DMS153 treated with DMSO at 0.1 percent for 48 hours (cell line): Measurements from ENCODE around the gene RAP1GAP2.
"Not testable (repeated sequence)": the region's sequence is repeated elsewhere in the genome, so short reads cannot be mapped to it uniquely, and the experiment has no call there.

Source experiments
- DNase-seq: peaks from one replicate; lab custom pipeline; 2025; ENCODE audit not compliant: unreplicated experiment; lab: John Stamatoyannopoulos, UW

Gene RAP1GAP2

DNA sequence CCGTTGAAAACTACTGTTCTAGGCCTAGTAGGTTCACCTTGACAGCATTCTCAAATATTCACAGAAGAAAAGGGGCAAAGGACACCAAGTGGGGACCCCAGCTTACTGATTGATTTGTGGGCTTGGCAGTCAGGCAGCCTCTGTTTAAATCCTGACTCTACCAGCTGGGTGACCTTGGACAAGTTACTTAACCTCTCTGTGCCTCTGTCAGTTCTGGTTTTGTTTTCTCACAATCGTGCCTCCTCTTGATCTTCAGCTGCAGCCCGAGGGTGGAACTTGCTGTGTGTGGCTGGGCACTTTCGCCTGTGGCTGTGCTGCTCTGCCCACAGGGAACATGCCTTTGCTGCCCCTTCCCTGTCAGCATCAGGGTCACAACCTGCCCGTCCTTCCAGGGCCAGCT, 17.8 kb downstream of the RAP1GAP2 start:
- DNase-seq, result no peak

DNA sequence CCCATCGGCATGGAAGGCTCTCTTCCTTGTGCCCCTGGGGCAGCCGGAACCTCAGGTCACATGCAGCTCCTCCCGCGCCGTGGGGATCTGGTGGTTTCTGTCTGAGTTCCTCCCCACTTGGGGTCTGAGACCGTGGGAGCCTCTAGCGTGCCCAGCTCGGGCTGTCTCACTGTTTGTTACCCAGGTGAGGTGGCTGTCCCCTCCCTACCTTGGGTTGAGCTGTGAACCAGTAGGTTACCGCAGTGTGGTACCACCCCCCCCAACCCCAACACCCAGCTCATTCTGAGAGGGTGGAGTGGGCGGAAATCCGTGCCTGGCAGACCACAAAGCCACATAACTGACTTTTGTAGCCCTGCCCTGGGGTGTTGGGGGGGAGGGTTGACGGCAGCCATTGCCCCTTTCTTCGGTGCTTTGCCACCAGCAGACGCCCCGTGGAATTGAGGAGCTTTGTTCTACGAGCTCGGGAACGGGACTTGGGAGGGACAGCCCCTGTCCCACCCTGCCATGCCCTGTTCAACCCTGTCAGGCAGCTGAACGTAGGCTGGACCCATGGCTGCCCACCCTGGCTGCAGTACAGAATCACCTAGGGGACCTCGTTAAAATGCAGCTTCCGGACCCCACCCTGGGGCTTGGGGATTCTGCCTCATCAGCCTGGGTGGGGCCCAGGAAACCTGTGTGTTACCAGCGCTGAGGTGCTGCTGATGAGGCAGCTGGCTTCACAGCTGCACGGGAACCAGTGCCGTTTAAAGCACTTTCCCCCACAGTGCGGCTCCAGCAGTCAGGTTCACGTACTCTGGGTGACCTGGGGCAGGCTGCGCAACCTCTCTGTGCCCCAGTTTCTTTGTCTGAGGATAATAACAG, 18.5 kb downstream of the RAP1GAP2 start:
- no peak for DNase-seq

DNA sequence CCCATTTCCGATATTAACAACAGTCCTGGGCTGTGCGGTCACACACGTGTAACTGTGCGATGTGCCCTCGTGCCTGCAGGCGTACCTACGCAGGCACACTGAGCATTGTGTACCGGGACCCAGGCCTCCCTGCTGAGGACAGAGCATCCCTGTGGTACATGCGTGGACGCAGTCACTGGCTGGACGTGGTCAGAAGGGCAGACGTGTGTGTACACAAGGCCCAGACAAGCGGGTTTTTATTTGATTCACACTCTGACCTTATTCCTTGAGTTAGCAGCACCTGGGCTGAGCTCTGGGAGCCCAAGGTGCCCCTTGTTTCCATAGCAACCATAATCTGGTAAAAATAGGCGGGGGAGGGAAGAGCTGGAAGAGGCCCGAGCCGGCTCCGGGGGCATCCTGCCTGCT, 19.5 kb downstream of the RAP1GAP2 start:
- no peak for DNase-seq

DNA sequence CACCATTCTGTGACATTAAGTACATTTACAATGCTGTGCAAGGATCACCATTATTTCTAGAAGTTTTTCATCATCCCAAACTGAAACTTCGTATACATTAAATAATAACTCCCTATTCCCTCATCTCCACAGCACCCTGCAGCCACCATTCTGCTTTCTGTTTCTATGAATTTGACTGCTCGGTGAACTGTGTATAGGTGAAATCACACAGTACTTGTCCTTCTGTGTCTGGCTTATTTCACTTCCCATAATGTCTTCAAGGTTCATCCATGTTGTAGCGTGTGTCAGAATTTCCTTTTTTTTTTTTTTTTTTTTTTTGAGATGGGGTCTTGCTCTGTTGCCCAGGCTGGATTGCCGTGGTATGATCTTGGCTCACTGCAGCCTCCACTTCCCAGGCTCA, 20.4 kb downstream of the RAP1GAP2 start:
- no peak for DNase-seq

DNA sequence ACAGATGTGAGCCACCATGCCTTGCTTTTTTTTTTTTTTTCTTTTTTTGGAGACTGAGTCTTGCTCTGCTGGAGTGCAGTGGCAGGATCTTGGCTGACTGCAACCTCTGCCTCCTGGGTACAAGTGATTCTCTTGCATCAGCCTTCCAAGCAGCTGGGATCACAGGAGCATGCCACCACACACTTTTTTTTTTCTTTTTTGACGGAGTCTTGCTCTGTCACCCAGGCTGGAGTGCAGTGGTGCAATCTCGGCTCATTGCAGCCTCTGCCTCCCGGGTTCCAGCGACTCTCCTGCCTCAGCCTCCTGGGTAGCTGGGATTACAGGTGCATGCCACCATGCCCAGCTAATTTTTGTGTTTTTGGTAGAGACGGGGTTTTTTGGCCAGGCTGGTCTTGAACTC, 23.1 kb downstream of the RAP1GAP2 start:
- DNase-seq, result not testable (repeated sequence)

DNA sequence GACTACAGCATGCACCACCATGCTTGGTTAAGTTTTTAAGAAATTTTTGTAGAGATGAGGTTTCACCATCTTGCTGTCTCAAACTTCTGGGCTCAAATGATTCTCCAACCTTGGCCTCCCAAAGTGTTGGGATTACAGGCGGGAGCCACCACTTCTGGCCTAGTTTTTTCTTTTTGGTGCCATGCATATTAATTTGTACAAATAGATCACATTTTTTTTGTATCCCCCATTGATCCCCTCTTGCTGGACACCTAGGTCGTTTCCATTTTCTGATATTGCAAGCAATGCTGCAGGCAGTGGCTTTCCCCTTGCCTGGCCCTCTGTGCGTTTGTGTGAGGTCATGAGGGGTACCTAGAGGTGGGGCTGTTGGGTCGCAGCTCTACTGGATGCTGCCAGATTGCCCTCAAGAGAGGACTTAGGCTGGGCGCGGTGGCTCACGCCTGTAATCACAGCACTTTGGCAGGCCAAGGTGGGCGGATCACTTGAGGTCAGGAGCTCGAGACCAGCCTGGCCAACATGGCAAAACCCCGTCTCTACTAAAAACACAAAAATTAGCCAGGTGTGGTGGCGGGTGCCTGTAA, 23.8 kb downstream of the RAP1GAP2 start:
- DNase-seq, result no peak

DNA sequence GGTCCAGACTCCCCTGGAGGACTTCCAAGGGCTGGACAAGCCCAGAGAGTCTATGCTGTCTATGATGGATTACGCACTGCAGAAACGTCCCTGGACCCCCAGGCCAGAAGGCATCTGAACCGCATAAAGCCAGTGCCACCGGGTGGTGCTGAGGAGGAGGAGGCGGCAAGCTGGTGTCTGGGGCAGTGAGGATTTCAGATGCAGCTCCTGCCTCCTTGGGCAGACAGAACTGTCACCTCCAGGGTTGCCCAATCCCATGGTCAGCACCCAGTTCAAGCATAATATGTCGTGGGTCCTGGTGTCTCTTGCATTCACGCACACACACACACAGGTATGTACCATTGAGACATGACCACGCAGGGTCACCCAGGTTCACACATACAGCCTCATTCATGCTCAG, 25.6 kb downstream of the RAP1GAP2 start:
- DNase-seq, result no peak

DNA sequence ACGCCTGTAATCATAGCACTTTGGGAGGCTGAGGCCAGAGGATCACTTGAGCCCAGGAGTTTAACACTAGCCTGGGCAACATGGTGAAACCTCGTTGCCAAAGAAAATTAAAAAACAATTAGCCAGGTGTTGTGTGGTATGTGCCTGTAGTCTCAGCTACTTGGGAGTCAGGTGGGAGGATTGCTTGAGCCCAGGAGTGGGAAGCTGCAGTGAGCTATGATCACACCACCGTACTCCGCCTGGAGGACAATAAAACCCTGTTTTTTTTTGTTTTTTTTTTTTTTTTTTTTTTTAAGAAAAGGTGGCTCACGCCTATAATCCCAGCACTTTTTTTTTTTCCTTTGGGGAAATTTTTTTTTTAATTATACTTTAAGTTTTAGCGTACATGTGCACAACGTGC, 26.1 kb downstream of the RAP1GAP2 start:
- no peak for DNase-seq

DNA sequence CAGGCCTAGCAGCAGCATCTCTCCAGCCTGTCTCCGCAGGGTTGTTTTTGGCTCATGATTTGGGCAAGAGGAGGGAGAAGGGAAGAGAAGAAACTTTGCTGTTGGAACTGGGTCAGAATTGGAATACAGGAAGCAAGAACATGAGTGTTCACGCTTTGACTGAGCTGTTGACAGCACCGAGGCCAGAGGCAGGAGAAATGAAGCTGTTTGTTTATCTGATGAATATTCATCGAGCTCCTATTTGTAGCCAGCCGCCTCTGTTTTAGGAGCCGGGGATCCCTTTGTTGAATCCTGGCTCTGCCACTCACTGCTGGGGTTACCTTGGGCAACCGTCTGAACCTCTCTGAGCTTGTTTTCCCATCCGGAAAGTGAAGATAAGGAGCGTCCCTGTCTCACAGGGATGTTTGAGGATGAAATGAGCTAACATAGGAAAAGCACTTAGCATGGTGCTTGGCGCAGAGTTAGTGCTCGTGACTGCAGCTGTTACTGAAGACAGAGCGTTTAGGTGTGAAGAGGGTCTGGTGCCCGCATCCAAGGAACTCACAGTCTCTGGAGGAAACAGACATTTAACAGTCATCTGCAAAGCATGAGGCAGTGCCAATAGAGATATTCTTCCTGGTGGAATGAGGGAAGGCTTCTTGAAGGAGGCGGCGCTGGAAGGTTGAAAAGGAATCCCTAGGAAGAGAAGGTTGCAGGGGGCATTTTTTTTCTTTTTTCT, 29.2 kb downstream of the RAP1GAP2 start:
- DNase-seq, result no peak

DNA sequence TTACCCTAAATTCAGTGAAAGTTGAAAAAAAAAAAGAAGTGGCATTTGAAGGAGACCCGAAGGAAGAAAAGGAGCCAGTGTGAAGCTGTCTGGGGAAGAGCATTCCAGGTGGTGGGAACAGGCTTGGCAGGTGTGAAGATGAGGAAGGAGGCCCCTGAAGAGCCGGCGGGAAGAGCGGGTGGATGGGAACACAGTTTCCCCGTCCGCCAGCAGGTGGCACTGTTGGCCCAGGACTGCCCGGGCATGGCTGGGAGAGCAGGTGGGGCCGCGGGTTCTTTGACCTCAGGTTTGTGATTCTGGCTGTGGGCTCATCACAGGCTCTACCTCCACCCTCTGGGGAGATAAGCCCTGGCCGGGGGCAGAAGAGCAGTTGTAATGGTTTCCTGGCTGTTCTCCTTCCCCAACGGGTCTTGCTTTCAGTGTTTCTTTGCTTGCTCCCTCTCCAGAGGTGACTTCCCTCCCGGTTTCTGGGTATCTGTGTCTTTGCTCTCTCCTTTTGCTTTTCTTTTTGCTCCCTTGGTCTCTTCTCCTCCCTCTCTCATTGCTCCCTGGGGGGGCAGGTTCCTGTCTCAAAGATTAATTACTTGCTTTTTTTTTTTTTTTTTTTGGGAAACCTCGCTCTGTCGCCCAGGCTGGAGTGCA, 32.3 kb downstream of the RAP1GAP2 start:
- peak; percentile 31 for DNase-seq

DNA sequence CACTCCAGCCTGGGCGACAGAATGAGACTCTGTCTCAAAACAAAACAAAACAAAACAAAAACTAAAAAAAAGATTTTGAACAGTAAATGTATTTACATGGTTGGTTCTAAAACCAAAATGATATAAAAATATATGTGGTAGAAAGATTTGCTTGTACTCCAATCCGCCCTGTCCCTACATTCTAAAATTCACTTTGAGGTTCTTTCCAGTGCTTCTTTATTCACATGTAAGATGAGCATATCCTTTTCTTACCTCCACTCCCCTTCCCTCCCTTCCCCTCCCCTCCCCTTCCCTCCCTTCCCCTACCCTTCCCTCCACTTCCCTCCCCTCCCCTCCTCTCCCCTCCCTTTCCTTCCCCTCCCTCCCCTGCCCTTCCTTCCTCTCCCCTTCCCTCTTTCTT, 34.4 kb downstream of the RAP1GAP2 start:
- no peak for DNase-seq

DNA sequence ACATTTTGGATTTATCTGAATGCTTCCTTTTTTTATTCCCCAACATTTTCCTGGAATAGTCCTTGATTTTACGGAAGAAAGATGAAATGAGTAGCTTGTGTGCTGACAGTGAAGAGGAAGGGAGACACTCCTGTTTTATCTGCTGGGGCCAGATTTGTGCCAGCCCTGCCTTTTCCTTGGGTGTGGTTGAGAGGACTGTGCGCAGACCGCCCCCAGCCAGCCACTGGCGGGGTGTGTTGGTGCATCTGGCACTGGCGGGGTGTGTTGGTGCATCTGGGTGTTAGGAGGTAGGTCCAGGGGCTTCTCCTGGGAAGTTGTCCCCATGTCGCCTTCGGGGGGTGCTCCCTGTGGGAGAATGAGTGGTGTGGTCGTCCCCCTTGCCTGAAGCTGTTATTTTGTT, 39.5 kb downstream of the RAP1GAP2 start:
- no peak for DNase-seq

DNA sequence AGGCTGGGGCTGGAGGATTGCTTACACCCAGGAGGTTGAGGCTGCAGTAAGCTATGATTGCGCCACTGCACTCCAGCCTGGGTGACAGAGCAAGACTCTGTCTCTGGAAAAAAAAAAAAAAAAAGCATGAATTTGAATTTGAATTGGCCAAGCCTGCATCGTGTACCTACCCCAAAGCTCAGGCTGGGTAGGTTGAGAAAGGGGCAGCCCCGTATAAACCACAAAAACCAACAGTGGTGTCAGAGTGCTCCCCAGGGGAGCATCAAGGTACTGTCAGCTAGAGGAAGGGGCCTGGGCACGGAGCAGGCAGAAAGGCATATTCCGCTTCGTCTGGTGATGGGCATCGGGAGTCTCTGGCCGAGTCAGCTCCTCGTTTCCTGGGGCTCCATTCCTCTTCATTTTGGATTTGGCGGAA, 40.9 kb downstream of the RAP1GAP2 start:
- no peak for DNase-seq

DNA sequence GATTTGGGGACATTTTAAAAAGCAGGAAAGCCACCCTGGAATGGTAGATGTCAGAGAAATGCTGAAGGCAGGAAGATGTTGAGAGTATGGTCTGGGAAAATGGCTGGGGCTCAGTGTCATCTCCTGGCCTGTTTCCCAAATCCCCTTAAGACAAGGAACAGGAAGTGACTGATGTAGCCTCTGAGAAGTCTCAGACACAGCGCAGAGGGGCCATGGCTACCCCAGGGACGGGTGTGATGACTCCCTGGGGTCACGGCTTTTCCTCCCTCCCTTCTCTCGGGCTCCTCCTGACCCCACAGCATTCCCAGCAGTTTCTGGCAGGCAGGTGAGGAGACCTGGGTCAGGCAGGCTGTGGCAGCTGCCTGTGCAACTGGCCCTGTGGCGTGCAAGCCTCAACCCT, 45.4 kb downstream of the RAP1GAP2 start:
- DNase-seq, result no peak

DNA sequence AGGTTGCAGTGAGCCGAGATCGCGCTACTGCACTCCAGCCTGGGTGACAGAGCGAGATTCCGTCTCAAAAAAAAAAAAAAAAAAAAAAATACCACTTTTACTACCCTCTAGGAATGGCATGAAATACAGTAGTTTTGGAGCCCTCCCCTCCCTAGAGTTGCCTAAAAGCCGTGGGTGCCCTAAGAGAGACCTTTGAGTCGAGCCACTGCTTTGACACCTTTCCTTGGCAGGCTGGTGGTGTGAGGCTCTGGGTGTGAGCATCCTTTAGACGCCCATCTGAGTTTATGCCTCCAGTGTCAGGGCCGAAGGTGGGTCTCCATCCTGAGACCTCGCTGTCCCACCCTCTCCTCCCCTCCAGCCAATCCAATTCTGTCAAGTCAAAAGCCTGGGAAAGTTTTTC, 46.2 kb downstream of the RAP1GAP2 start:
- no peak for DNase-seq

DNA sequence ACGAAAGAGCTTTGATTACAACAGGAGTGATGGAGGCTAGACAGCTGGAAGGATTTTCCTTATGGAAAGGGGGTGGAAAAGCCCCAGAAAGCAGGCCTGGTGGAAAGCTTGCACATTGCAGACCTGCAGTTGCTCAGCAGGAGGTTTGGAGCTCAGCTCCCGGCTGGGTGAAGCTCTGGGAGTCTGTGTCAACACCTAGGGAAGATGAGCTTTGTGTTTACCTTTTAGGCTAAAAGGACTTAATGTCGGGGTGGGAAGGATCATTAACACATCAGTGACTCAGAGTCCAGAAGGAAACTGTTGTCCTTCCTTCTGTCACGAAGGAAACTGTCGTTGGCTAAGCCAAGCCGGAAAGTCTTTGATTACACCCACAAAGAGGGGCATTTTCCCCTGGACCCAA, 48.2 kb downstream of the RAP1GAP2 start:
- no peak for DNase-seq

DNA sequence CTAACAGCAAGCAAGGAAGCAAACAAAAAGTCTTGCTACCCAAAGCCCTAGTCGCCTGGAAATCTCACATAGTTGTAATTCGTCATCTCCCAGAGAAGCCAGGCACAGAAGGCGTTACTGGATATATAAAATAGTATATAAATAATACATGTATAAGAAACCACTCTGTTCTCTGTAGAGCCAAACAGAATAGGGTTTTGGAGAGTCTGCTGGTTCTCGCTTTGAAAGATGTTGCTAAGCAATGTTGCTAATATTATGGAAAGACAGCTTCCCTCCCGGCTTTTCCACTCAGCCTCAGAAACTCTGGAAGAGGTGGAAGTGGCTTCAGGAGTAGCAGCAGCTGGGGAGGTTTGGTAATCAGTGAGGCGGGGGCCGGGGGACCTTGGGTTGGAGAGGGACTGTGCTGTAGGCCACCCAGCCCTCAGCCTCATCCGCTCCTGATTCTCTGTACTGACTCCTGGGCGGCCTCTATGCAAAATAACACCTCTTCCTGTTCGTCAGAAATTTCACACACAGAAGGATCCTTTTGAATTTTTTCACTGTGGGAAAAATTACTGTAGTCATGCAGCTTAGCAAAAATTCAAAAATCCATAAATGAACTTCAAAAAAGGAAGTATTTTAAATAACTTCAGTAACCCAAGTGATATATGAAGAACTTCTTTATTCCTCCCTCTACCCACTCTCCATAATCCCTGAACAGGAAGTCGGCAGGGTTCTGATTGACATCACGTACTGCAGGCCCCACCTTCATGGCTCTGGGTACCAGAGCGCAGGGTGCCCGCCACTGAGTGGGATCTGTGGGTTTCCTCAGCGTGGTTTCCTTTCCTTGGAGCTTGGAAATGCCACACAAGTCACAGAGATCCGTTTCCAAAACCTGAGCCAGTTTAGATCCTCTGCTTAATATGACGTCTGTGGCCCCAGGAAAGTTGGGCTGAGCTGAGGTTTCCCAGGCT, 51.4 kb downstream of the RAP1GAP2 start:
- DNase-seq, result no peak

DNA sequence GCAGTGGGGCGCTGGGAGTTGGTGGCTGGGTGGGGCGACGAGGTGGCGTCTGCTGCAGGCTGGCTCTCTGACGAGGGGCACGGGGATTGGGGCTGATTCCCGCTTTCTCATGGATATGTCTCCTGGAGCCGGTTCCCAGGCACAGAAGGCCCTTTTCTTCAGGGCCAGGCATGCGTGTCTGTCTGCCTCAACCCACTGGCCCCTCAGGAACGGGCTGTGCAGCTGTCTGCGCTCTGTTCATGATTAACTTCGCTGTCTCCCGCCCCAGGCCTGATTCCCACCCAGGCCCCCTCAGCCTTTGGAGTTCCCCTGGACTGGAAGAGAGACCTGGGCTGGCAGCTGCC, 53.1 kb downstream of the RAP1GAP2 start:
- DNase-seq, result no peak

DNA sequence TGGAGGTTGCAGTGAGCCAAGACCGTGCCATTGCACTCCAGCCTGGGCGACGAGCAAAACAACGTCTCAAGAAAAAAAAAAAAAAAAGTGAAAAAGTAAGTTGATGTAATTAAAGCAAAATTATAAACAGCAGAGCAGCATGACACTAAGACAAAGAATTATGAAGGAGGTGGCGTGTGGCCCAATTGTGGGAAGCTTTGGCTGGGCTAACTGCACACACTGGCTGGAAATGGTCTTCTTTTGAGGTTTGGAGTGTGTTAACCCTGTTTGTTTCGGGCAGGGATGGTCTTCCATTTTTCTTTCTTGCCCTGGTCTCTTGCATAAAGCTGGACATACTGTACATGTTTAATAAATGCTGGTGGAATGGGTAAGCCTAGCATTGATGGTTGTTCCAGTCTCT, 54.8 kb downstream of the RAP1GAP2 start:
- DNase-seq, result no peak

DNA sequence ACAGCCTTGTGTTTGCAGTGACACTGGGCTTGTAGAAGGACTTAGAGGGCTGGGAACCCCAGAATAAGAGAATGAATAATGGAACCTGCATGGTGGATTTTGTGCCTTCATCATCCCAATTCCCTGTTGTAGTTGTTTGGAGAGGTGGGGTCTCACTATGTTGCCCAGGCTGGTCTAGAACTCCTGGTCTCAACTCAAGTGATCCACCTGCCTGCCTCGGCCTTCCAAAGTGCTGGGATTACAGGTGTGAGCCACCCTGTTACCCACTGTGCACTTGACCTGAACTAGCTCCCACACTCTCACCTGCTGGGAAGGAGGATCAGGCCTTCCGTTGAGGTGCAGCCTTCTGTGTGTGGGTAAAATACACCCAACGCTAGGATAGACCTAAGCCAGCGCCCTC, 55.4 kb downstream of the RAP1GAP2 start:
- no peak for DNase-seq

DNA sequence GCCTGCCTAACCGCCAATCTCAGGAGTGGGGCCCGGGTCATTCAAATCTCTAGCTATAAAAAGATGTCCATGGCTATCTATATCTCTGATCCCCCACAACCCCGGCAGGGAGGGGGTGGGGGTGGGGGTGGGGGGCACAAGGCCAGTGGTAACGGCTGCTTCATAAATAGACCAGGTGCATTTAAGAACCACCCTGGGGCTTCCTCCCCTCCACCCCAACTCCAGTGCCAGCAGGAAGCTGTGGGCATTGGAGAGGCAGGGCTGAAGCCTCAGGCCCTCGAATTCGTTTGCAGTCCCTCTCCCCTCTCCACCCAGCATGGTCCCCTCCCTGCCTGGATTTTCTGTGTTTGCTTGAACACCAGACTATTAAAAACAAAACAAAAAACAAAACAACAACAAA, 56.0 kb downstream of the RAP1GAP2 start:
- DNase-seq, result no peak
